GM10847 (cell line): ENCODE results near the gene ATP5MK.

Experiments used
- POLR2A ChIP-seq: IDR thresholded peaks from 2 replicates; pipeline ENCODE4 v1.6.1; 2011; ENCODE audit not compliant: insufficient read length; ENCODE audit errors: extremely low read depth

Gene ATP5MK, protein sequence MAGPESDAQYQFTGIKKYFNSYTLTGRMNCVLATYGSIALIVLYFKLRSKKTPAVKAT

DNA sequence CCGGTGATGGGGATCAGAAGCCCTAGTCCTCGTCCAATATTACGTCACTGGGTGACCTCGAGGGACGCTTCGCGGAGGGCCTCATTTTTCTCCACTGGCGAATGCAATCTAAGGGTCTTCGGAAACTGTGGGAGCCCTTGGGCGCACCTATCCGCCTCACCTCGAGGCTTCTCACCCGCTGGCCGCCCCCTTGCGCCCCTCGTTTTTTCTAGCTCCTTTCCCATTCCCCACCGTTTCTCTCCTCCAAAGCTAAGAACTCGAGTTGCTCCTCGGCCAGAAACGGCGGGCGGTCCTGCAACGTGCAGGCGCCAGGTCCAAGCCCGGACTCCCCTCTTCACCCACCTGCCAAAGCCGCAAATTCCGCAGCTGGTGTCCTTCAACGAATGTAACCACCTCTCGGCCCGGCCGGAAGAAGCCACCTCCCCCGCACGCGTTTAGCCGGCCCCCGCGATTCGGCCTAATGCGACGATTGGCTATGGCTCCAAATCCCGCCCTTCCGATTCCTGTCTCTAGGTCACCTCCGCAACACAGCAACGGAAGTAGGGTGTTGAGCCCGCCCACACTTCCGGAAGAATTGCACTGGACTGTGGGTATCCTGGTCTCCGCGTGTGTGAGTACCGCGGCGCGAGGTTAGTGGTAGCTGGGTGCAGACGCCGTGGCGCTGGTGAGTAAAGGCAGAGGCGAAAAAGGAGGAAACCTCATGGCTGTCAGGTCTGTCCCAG, at the start of gene ATP5MK, which contains the start of gene PDCD11:
Gene ATP5MK (minus strand): TSS at position 409 of the 722 bp plus-strand sequence. CDS start 4,018 bp downstream, outside the sequence.
Gene PDCD11 (plus strand): TSS at position 560 of the 722 bp plus-strand sequence. CDS start 1,801 bp downstream, outside the sequence.
- TF ChIP-seq POLR2A: peak; percentile 84

DNA sequence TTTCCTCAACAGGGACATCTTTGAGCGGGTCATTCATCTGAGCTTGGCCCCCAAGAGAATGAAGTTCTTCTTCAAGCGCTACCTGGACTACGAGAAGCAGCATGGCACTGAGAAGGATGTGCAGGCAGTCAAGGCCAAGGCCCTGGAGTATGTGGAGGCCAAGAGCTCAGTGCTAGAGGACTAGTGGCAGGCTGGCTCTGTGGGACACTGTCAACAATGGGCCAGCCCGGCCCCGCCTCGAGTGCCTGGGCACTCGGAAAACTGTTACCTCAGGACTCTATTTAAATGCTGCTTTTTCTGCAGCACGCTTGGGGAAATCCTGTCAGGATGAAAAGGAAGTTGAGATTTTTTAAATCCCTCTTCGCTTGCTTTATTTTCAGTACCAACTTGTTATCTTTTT, 49.1 kb upstream of the ATP5MK start:
- no peak for TF ChIP-seq POLR2A

DNA sequence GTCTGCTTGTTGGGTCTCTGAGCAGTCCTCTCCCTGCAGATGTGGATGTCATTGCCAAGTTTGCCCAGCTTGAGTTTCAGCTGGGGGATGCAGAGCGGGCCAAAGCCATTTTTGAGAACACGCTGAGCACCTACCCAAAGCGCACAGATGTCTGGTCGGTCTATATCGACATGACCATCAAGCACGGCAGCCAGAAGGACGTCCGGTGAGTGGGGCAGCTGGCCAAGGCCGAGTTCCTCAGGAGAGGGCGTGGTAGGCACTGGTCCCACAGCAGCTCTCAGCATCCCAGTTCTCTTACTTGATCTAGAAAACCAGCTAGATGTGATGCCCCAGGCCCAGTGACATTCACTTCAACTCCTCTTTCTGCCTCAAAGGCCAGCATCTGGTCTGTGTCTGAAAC, 48.2 kb upstream of the ATP5MK start:
- TF ChIP-seq POLR2A: no peak

DNA sequence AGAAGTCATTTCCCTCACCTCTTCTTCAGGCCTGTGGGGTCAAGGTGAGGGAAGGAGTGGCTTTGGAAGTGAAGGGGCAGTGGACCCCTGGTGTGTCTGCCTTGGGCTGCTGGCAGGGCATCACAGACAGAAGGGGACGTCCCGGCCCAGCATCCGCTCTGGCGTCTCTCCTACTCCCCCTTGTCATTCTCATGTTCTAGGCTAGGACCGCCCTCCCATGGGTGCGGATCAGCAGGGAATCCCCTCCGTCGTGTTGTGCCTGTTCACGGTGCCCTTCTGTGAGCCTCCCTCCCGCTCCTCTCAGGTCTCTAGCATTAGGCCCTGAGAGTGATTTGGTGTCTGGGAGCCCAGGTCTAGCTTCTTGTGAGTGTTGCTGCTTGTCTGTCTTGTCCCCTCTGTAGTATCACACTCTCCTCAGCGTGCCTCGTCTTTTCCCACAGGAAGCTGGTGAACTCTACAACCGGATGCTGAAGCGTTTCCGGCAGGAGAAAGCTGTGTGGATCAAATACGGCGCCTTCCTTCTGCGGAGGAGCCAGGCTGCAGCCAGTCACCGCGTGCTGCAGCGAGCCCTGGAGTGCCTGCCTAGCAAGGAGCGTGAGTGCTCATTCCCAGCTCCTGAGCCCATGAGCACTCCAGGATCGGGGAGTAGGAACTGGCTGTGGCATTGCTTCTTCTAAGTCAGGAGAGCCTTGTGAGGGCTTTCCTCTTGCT, 47.4 kb upstream of the ATP5MK start:
- no peak for TF ChIP-seq POLR2A

DNA sequence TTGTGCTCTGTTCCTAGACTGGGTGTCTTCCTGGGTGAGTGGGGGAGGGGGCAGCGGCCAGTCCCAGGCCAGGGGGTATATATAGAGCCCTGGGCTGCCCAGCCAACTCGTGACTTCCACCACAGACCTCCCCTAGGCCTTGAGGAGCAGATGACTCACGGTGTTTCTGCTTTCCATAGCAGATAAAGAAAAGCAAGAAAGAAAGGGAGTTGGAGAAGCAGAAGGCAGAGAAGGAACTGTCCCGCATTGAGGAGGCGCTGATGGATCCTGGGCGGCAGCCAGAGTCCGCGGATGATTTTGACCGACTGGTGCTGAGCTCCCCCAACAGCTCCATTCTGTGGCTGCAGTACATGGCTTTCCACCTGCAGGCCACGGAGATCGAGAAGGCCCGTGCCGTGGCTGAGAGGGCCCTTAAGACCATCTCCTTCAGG, 45.8 kb upstream of the ATP5MK start:
- no peak for TF ChIP-seq POLR2A

DNA sequence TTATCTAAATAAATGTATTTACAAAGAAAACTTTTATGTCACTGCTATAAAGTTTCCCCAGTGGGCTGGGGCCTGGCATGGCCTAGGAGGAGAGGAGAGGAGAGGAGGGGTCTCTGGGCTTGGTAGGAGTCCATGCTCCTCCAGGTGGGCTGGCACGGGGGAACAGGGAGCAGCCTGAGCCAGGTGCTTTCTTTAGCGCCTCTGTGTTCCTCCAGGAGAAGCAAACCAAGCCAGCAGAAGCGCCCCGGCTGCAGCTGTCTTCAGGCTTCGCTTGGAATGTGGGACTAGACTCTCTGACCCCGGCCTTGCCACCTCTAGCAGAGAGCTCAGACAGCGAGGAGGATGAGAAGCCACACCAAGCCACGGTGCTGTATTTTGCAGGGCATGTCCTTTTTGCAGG, 45.3 kb upstream of the ATP5MK start:
- no peak for TF ChIP-seq POLR2A

DNA sequence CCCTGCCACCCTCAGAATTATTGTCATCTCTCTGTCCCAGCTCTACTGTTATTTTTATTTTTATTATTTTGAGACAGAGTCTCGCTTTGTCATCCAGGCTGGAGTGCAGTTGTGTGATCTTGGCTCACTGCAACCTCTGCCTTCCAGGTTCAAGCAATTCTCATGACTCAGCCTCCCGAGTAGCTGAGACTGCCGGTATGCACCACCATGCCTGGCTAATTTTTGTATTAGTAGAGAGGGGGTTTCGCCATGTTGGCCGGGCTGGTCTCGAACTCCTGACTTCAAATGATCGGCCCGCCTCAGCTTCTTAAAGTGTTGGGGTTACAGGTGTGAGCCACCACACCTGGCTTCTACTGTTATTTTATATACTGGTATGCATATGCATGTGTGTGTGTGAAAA, 44.9 kb upstream of the ATP5MK start:
- no peak for TF ChIP-seq POLR2A

DNA sequence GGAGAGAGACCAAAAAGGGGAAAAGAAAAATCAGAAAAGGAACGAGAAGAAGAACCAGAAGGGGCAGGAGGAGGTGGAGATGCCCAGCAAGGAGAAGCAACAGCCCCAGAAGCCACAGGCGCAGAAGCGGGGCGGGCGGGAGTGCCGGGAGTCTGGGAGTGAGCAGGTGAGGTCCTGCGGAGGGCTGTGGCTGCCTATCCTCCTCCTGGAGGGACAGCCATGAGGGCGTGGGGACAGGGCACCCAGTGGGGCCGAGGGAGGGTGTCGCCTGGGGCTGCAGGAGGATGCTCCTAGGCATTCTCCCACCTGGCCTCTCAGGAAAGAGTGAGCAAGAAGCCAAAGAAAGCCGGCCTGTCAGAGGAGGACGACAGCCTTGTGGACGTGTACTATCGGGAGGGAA, 44.1 kb upstream of the ATP5MK start:
- TF ChIP-seq POLR2A: no peak

DNA sequence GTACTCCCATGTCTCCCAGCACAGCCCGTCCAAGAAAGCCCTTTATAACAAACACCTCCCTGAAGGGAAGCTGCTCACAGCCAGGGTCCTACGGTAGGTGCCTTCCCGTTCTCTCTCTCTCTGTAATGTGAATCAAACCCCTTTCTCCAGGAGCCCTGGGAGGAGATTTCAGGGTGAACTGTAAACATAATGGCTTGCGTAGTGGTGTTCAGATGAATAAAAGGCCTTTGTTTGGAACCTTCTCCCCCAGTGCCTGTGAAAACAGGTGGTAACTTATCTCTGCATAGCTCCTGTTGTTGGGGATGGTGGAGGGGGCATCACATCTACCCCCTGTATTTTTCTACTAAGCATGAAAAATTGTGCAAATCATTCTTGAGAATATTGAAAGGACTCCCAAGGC, 43.5 kb upstream of the ATP5MK start:
- no peak for TF ChIP-seq POLR2A

DNA sequence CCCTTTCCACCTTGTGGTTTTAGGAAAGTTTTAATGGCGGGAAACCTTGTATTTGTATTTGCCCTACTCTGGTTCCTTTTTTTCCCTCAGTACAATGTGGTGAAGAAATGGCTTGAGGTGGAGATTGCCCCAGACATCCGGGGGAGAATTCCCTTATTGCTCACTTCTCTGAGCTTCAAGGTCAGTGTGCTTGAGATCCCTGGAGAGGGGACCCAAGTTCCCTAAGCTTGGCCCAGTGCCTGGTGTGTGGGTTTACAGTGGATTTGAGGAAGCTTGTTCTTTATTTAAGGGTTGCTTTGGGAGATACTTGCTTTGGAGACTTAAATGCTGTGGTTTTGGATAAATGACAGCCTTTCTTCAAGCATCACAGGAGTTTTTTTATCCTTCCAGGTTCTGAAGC, 37.6 kb upstream of the ATP5MK start:
- TF ChIP-seq POLR2A: no peak

DNA sequence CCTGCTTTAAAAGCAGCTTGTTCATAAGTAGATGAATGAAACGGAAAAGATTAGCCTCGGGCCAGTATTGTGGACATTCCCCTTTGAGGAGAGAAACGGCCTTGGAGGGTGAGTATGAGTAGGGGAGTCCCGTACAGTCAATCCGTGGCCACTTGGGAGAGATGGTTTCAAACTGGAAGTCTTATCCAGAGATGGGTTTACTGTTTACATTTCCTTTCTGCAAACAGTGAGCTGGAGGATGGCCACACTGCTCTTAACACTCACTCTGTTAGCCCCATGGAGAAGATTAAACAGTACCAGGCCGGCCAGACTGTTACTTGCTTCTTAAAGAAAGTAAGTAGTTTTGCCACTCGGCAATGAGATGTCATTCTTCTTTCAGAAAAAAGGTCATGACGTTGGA, 35.6 kb upstream of the ATP5MK start:
- no peak for TF ChIP-seq POLR2A

DNA sequence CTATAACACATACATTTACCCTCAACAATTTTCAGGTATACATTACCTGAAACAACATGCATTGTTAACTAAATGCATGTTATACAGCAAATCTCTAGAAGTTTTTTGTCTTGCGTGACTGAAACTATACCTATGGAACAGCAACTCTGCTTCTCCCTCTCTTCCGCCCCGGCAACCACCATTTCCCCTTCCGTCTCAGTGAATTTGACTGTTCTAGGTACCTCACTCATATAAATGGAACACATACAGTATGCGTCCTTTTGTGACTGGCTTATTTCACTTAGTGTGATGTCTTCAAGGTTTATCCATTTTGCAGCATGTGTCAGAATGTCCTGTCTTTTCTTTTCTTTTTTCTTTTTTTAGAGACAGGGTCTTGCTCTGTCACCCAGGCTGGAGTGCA, 33.4 kb upstream of the ATP5MK start:
- TF ChIP-seq POLR2A: no peak

DNA sequence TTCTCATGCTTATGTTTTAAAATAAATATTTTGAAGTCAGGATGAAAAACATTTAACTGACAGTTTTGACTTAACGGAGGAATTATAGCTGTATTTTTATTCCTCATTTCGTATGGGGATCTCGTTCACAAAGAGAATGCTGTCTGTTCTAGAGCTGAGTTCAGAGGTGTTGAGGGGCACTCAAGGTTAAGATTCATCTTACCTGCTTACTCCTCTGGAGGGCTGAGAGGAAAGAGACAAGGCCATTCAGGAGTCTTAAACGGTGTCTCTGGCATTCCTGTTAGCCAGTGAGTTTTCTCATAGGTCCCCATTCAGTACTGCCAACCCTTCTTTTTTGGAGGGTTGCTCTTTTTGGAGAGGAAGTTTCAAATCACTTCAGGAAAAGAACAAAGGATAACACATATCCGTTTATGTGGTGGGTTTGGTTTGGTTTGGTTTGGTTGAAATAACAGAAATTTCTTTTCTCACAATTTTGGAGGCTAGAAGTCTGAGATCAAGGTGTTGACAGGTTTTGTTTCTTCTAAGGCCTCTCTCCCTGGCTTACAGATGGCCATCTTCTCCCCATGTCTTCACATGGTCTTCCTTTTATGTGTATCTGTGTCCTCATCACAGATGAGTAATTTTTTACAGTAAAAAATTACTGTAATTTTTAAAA, 32.8 kb upstream of the ATP5MK start:
- TF ChIP-seq POLR2A: no peak

DNA sequence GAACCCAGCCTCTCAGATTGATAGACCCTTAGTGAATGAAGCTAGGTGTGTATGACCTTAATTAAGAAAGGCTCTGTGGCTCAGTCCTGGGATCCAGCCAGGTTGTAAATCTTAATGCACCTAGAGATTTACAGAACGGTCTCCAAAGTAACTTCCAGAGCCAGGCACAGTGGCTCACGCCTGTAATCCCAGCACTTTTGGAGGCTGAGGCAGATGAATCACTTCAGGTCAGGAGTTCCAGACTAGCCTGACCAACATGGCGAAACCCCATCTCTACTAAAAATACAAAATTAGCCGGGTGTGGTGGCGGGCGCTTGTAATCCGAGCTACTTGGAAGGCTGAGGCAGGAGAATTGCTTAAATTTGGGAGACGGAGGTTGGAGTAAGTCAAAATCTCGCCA, 31.6 kb upstream of the ATP5MK start:
- TF ChIP-seq POLR2A: no peak

DNA sequence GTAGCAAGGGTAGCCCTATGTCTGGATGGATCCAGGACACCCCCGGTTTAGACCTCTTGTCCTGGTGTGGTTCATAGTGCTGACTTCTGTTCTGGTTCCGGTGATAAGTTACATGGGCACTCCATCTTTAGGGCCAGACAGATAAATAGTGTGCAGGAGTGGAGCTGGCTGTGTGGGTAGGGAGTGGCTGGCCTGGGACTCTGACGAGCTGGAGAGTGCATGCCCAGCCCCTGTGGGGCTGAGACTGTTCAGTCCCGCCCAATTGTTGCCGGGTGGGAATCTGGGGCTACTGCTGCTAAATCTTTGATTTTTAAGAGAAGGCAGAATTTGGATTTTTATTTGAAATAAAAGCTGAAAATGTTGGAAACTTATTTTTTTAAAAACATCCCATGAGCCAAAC, 27.5 kb upstream of the ATP5MK start:
- TF ChIP-seq POLR2A: no peak

DNA sequence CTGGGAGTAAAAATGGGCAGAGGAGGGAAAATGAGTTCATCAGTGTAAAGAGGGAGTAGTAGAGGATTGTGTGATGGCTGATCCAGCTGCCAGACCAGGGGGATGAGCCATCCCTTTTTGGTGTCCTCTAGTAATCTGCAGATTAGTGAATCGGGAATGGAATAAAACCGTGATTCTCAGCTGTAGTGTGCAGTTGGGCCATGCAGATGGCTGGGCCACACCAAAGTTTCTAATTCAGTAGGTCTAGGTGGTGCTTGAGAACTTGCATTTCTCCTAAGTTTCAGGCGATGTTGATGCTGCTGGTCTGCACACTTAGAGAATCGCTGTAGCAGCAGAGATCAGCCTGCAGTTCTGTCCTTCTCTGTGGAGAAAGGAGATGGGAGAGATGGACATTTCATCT, 22.8 kb upstream of the ATP5MK start:
- no peak for TF ChIP-seq POLR2A

DNA sequence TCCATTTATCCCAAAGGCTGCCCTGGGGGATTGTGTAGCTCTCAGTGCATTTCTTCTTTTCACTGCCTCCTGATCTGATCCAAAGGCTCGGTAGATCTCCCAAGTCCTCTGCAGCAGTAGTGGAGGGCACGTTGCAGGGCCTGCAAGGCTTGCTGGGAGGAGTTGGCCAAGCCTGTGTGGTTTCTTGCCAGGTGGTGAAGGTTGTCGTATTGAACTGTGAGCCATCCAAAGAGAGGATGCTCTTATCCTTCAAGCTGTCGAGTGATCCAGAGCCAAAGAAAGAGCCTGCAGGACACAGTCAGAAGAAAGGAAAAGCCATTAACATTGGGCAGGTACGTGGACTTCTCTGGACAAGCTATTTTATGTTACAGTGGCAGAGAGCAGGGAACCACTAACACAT, 21.3 kb upstream of the ATP5MK start:
- TF ChIP-seq POLR2A: no peak
